ENCODE results near the gene SRRT.
A peak's percentile ranks its signal among the peaks of the same experiment; 100 is the strongest.
"Not testable (repeated sequence)": the region's sequence is repeated elsewhere in the genome, so short reads cannot be mapped to it uniquely, and the experiment has no call there.

Gene SRRT

GRCh38 chr7:100854899-100855298, 20.0 kb upstream of the SRRT start:
- DNase-seq = not testable (repeated sequence)

- no peak for DNase-seq
Measured at GRCh38 chr7:100855515-100855914, 19.4 kb upstream of the SRRT start.

- no peak for DNase-seq
Measured at GRCh38 chr7:100856871-100857282, 18.0 kb upstream of the SRRT start.

GRCh38 chr7:100859856-100860255, 15.0 kb upstream of the SRRT start:
- no peak for DNase-seq

- no peak for DNase-seq
Measured at GRCh38 chr7:100860702-100861615, 13.9 kb upstream of the SRRT start.

- no peak for DNase-seq
Measured at GRCh38 chr7:100861616-100861985, 13.3 kb upstream of the SRRT start.

- DNase-seq = no peak
Measured at GRCh38 chr7:100863406-100863950, 11.4 kb upstream of the SRRT start.

- DNase-seq = no peak
Measured at GRCh38 chr7:100864263-100864845, 10.5 kb upstream of the SRRT start.

GRCh38 chr7:100865372-100865911, 9.5 kb upstream of the SRRT start:
- no peak for DNase-seq

- no peak for DNase-seq
Measured at GRCh38 chr7:100865938-100866728, 8.8 kb upstream of the SRRT start.

GRCh38 chr7:100866729-100867039, 8.2 kb upstream of the SRRT start:
- no peak for DNase-seq

- peak; percentile 87 for DNase-seq
Measured at GRCh38 chr7:100867040-100867775, 7.7 kb upstream of the SRRT start, which contains the start of gene TRIP6. Gene TRIP6 (plus strand): TSS chr7:100867387. CDS start chr7:100867498, 111 bp downstream.

- no peak for DNase-seq
Measured at GRCh38 chr7:100867776-100868485, 7.0 kb upstream of the SRRT start.

GRCh38 chr7:100873599-100874299, 1.2 kb upstream of the SRRT start:
- DNase-seq = peak; percentile 27

- DNase-seq = no peak
Measured at GRCh38 chr7:100874300-100874576, 665 bp upstream of the SRRT start.

GRCh38 chr7:100875356-100875751, 451 bp downstream of the SRRT start:
- DNase-seq = no peak

- no peak for DNase-seq
Measured at GRCh38 chr7:100878013-100878412, 3.1 kb downstream of the SRRT start.

- DNase-seq = no peak
Measured at GRCh38 chr7:100878685-100879084, 3.8 kb downstream of the SRRT start.

GRCh38 chr7:100879685-100880261, 4.9 kb downstream of the SRRT start:
- peak; percentile 26 for DNase-seq

GRCh38 chr7:100880645-100881044, 5.7 kb downstream of the SRRT start:
- no peak for DNase-seq

GRCh38 chr7:100881136-100881535, 6.2 kb downstream of the SRRT start:
- no peak for DNase-seq

Data from MV-4-11 (cell line).